GM19043 (cell line): Measurements from ENCODE around the gene USP1.

Experiments
- ATAC-seq: cut with Tn5 transposase; IDR thresholded peaks from one replicate; pipeline ENCODE4 v1.9.1; 2021; ENCODE audit warnings: low read depth; ENCODE audit not compliant: unreplicated experiment

The USP1 gene

GRCh38 chr1:62425041-62425440 is 11.8 kb upstream of the USP1 start:
- ATAC-seq, result no peak

GRCh38 chr1:62426237-62426636 is 10.6 kb upstream of the USP1 start:
- ATAC-seq, result no peak

- no peak for ATAC-seq
Observed at GRCh38 chr1:62426794-62427193, 10.1 kb upstream of the USP1 start.

GRCh38 chr1:62428351-62428750 is 8.5 kb upstream of the USP1 start:
- ATAC-seq, result no peak

GRCh38 chr1:62429581-62429980 is 7.3 kb upstream of the USP1 start:
- no peak for ATAC-seq

- no peak for ATAC-seq
Observed at GRCh38 chr1:62433861-62434617, 2.8 kb upstream of the USP1 start.

GRCh38 chr1:62434618-62435001 is 2.2 kb upstream of the USP1 start:
- no peak for ATAC-seq

GRCh38 chr1:62435231-62436038 is 1.4 kb upstream of the USP1 start:
- ATAC-seq, result no peak

- ATAC-seq, result no peak
Observed at GRCh38 chr1:62436039-62436465, 797 bp upstream of the USP1 start.

- ATAC-seq, result no peak
Observed at GRCh38 chr1:62437273-62437940, 558 bp downstream of the USP1 start.

- ATAC-seq, result no peak
Observed at GRCh38 chr1:62438163-62438562, 1.3 kb downstream of the USP1 start.

- peak; percentile 34 for ATAC-seq
Observed at GRCh38 chr1:62439652-62440371, 3.0 kb downstream of the USP1 start.

GRCh38 chr1:62444701-62445100 is 7.9 kb downstream of the USP1 start:
- ATAC-seq, result no peak

- no peak for ATAC-seq
Observed at GRCh38 chr1:62448221-62448933, 11.5 kb downstream of the USP1 start.

GRCh38 chr1:62450301-62450700 is 13.5 kb downstream of the USP1 start:
- ATAC-seq, result no peak

- no peak for ATAC-seq
Observed at GRCh38 chr1:62452951-62453350, 16.1 kb downstream of the USP1 start.

GRCh38 chr1:62457955-62458354 is 21.1 kb downstream of the USP1 start:
- no peak for ATAC-seq

- no peak for ATAC-seq
Observed at GRCh38 chr1:62462370-62462769, 25.5 kb downstream of the USP1 start.

GRCh38 chr1:62467092-62467491 is 30.2 kb downstream of the USP1 start:
- no peak for ATAC-seq
